IMR-90 (cell line): ENCODE data around the gene PDZD7. TPM values are rescaled to one million over a fixed set of nuclear protein-coding genes. Genes with fewer than 3 reads are reported as not detected.

ENCODE experiments used
- ATAC-seq: fragments of 200-7000 bp; cut with Tn5 transposase; 2 replicates; pipeline ENCODE4 v1.9.1; 2020; ENCODE audit warnings: low read depth, mild to moderate bottlenecking, moderate library complexity
- BruUV-seq: library from RNA; stranded (reverse); fragments of 400-500 nt; replicated peaks from 2 replicates; lab custom pipeline; 2021; lab: Mats Ljungman, UMichigan
- CTCF ChIA-PET: fragments of 300-600 bp; formaldehyde crosslinking; extraction: SDS; loops from one replicate; lab custom pipeline; 2021; ENCODE audit warnings: antibody characterized with exemption; lab: Yijun Ruan, JAX
- POLR2A ChIA-PET: fragments of 300-600 bp; sonication (Branson Sonifier 250); formaldehyde crosslinking; loops from one replicate; lab custom pipeline; 2022; ENCODE audit warnings: antibody characterized with exemption; ENCODE audit not compliant: unreplicated experiment; lab: Charles Lee
- DNase-seq: peaks from one replicate; pipeline ENCODE4 v3.0.0; 2013
- H2AFZ ChIP-seq: replicated peaks from 2 replicates; pipeline ENCODE3; 2013; ENCODE audit warnings: low read length, mild to moderate bottlenecking; ENCODE audit not compliant: poor library complexity
- H2AK5ac ChIP-seq: 2 replicates; pipeline ENCODE4 v1.6.1; 2013; ENCODE audit warnings: low read depth, low read length, inconsistent platforms
- H2AK9ac ChIP-seq: replicated peaks from 2 replicates; pipeline ENCODE3; 2013; ENCODE audit warnings: mild to moderate bottlenecking, low read depth, low read length, moderate library complexity; ENCODE audit not compliant: poor library complexity
- H2BK120ac ChIP-seq: 2 replicates; pipeline ENCODE4 v1.6.1; 2013; ENCODE audit warnings: low read depth, low read length, inconsistent platforms
- H2BK15ac ChIP-seq: 3 replicates; pipeline ENCODE4 v1.6.1; 2013; ENCODE audit warnings: low read depth, low read length, inconsistent platforms
- H2BK20ac ChIP-seq: 2 replicates; pipeline ENCODE4 v1.6.1; 2013; ENCODE audit warnings: low read depth, mild to moderate bottlenecking, inconsistent platforms, low read length, moderate library complexity
- H2BK5ac ChIP-seq: 2 replicates; pipeline ENCODE4 v1.6.1; 2013; ENCODE audit warnings: mild to moderate bottlenecking, low read depth, low read length, inconsistent platforms; ENCODE audit not compliant: poor library complexity, severe bottlenecking
- H3K14ac ChIP-seq: replicated peaks from 2 replicates; pipeline ENCODE4 v1.6.1; 2013; ENCODE audit warnings: low read depth, low read length, inconsistent platforms
- H3K18ac ChIP-seq: 2 replicates; pipeline ENCODE4 v1.6.1; 2013; ENCODE audit warnings: low read depth, low read length, control low read depth
- H3K23ac ChIP-seq: 2 replicates; pipeline ENCODE4 v1.6.1; 2013; ENCODE audit warnings: low read depth, low read length, inconsistent platforms
- H3K27ac ChIP-seq: 2 replicates; pipeline ENCODE4 v1.5.1; 2013; ENCODE audit warnings: mild to moderate bottlenecking, control low read depth, low read length; ENCODE audit not compliant: insufficient read depth
- H3K27me3 ChIP-seq: 2 replicates; pipeline ENCODE4 v1.6.1; 2013; ENCODE audit warnings: low read length; ENCODE audit not compliant: control insufficient read depth, insufficient read depth
- H3K36me3 ChIP-seq: 2 replicates; pipeline ENCODE4 v1.6.1; 2013; ENCODE audit warnings: low read length, mixed read lengths; ENCODE audit not compliant: control insufficient read depth, insufficient read depth
- H3K4ac ChIP-seq: 2 replicates; pipeline ENCODE4 v1.6.1; 2013; ENCODE audit warnings: low read depth, low read length, inconsistent platforms
- H3K4me1 ChIP-seq: 2 replicates; pipeline ENCODE4 v1.6.1; 2013; ENCODE audit warnings: low read length, mixed read lengths; ENCODE audit not compliant: control insufficient read depth, insufficient read depth
- H3K4me2 ChIP-seq: 2 replicates; pipeline ENCODE4 v1.6.1; 2013; ENCODE audit warnings: low read depth, mild to moderate bottlenecking, control low read depth, low read length, moderate library complexity
- H3K4me3 ChIP-seq: 2 replicates; pipeline ENCODE4 v1.5.1; 2013; ENCODE audit warnings: low read depth, mild to moderate bottlenecking, control low read depth, low read length, moderate library complexity; ENCODE audit not compliant: insufficient read depth
- H3K56ac ChIP-seq: 2 replicates; pipeline ENCODE4 v1.6.1; 2013; ENCODE audit warnings: low read length, inconsistent platforms; ENCODE audit not compliant: insufficient read depth; ENCODE audit errors: extremely low read depth
- H3K79me1 ChIP-seq, 2 experiments: 2 replicates each; pipeline ENCODE4 v1.6.1; 2013; ENCODE audit warnings: low read length in 2 of 2, inconsistent platforms in 1 of 2, low read depth in 1 of 2
- H3K9ac ChIP-seq: 2 replicates; pipeline ENCODE4 v1.6.1; 2013; ENCODE audit warnings: low read depth, low read length, control low read depth
- H3K9me1 ChIP-seq: 2 replicates; pipeline ENCODE4 v1.6.1; 2013; ENCODE audit warnings: low read length, inconsistent platforms; ENCODE audit not compliant: insufficient read depth
- H3K9me3 ChIP-seq: 2 replicates; pipeline ENCODE4 v1.6.1; 2013; ENCODE audit warnings: low read length; ENCODE audit not compliant: control insufficient read depth, insufficient read depth
- H4K20me1 ChIP-seq: 2 replicates; pipeline ENCODE4 v1.6.1; 2013; ENCODE audit warnings: low read length, inconsistent platforms; ENCODE audit not compliant: insufficient read depth
- H4K5ac ChIP-seq: 2 replicates; pipeline ENCODE4 v1.6.1; 2013; ENCODE audit warnings: mild to moderate bottlenecking, low read depth, low read length, control low read depth
- H4K8ac ChIP-seq, 2 experiments: 2 replicates each; pipeline ENCODE4 v1.6.1; 2013; ENCODE audit warnings: low read depth in 2 of 2, low read length in 2 of 2, control low read depth in 1 of 2, inconsistent platforms in 1 of 2
- H4K91ac ChIP-seq: 2 replicates; pipeline ENCODE4 v1.6.1; 2013; ENCODE audit warnings: low read depth, low read length, inconsistent platforms; ENCODE audit not compliant: insufficient read depth
- BHLHE40 ChIP-seq: fragments of 150-350 bp; IDR thresholded peaks from 2 replicates; pipeline ENCODE4 v1.6.1; 2016; ENCODE audit warnings: mild to moderate bottlenecking, low read depth, low read length
- CHD1 ChIP-seq: IDR thresholded peaks from 2 replicates; pipeline ENCODE4 v1.6.1; 2012; ENCODE audit warnings: low read depth, low read length, improper control_type of control experiment
- FOS ChIP-seq: fragments of 150-350 bp; IDR thresholded peaks from 2 replicates; pipeline ENCODE4 v1.6.1; 2016; ENCODE audit warnings: low read depth, low read length
- MAZ ChIP-seq: IDR thresholded peaks from 2 replicates; pipeline ENCODE4 v1.6.1; 2012; ENCODE audit warnings: low read depth, mild to moderate bottlenecking, low read length, improper control_type of control experiment, moderate library complexity, borderline replicate concordance
- WGBS, 2 experiments: methylation state at CpG; one replicate each; pipeline versions ENCODE4 v1.1.5 to v1.1.7; 2013; ENCODE audit warnings: missing lambda C conversion rate in 2 of 2; ENCODE audit not compliant: insufficient read length in 1 of 2; ENCODE audit errors: extremely low coverage in 2 of 2; 5-methylcytosine and 5-hydroxymethylcytosine counted together
- dilution Hi-C: fragments of 300-500 bp; cut with HindIII; formaldehyde crosslinking; loops from one replicate; pipeline ENCODE4 v1.14.3; 2018; ENCODE audit warnings: low sequenced_read_pairs; ENCODE audit not compliant: unreplicated experiment
- in situ Hi-C: fragments of 300-500 bp; cut with MboI; formaldehyde crosslinking; loops from 3 replicates; pipeline ENCODE4 v1.14.3; 2019; ENCODE audit warnings: low sequenced_read_pairs, inconsistent platforms, mixed read lengths
- intact Hi-C: fragments of 100-400 bp; cut with micrococcal nuclease; formaldehyde crosslinking; loops from 2 replicates; pipeline ENCODE4 v1.10.0; 2022
- polyA plus RNA-seq, 3 experiments: library from polyadenylated mRNA; depleted of rRNA; stranded (reverse); fragments of >200 nt; gene quantifications; 2 replicates each; pipeline ENCODE4 v1.2.3, GENCODE V29; 2012; ENCODE audit warnings: low replicate concordance in 1 of 3
- total RNA-seq: library from RNA; depleted of rRNA; stranded (reverse); fragments of >200 nt; gene quantifications from 2 replicates; pipeline ENCODE4 v1.2.3, GENCODE V29; 2012
- TF ChIP-seq, protein P1 (sequence below): fragments of 150-350 bp; IDR thresholded peaks from 2 replicates; pipeline ENCODE4 v1.6.1; 2017; ENCODE audit warnings: mild to moderate bottlenecking, antibody characterized with exemption, low read length, low read depth

PDZD7 gene
- total and polyA plus RNA-seq, 2 of the 4 experiments (the other 2 are of a cell fraction), result 0.90 to 1.5 TPM

DNA sequence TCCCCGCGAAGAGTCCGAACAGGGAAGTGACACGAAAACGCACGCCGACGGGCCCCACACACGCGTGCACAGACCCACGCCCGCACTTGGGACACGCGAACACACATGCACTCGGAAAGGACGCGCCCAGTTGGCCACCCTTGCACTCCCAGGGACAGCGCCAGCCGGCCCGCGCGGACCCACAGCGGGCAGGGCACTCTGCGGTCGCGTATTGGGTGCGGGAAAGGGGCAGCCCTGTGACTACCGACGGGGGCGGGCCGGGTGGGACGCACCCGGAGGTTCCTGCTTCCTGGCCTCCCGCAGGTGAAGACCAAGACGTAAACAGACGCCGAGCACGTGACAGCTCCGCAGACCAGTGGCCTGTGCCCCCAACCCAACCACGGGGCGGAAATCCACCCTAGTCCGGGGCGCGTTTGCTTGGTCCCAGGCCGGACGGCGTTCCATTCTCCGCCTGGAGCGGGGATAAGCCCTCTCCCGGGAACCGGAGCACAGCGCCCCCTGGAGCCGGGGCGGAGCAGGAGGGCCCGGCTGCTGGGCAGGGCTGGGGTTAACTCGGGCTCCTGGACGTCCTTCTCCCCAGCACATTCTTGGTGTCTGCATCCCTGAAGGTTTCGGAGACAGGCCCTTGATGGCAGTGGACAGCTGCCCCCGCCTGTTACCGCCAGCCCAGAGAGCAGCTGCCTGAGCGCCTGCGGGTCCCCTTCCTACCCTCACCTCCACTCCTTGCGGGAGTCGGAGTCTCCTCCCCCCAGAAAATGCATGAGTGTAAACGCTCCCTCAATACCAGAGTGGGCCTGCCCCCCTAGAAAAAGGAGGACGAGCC is 33.4 kb downstream of the PDZD7 start (continued):
- TF ChIP-seq MAZ (peak; percentile 48; the same call in 1 of the 2 replicates), BHLHE40 (no peak), FOS (no peak)

DNA sequence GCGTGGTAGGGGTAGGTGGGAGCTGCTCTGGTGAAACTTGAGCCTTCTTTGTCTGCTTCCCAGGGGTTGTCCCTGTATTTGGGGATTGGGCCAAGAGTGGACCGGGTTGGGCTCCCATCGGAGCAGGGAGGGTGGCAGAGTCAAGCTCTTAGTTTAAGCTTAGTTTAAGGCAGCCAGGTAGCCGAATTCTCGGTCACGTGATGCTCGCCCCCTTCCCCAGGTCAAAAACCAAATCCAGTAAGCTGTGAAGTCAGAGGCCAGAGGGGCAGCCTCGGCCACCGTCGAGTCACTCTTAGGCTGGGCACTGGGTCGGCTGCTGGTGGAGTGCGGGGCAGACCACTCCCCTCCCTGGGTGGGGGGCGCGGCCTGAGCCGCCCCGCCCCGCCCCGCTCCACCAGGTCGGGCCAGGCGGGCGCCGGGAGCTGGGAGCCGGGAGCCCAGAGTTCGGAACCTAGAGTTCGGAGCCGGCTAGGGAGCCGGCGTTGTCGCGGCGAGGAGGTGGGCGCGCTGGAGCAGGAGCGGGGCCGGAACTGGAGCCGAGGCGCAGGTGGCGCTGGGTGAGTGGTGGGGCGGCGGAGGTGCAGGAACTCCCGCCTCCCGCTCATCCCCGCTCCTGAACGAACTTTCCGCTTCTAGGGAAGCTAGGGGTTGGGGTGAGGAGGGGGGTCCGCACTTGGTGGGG is 34.1 kb downstream of the PDZD7 start:
- peak overlapping the region; percentile 95 for H3K27ac ChIP-seq
- BruUV-seq, result no TSS peak
- H2BK15ac ChIP-seq, result no peak overlapping the region
- H3K14ac ChIP-seq, result 0 out of 2 replicates have a peak overlapping the region, but pooled peaks have one; percentile 30
- ChIA-PET CTCF (interaction anchor here (4.4 kb wide), 1 partner anchor 20 kb away, joined by 48 read pairs; no protein-coding TSS in a partner anchor), POLR2A (no interaction called here)
- H2BK20ac ChIP-seq, result no peak overlapping the region
- H4K20me1 ChIP-seq, result peaks cover 16% of the 10 kb centered on the region
- H4K8ac ChIP-seq, result peak overlapping the region; percentile 79 to 80; a peak in 2 of 4 replicates
- peak overlapping the region; percentile 77 for H3K4ac ChIP-seq
- intact Hi-C loops, result no loop called here
- H3K4me1 ChIP-seq, result peaks cover 18% of the 10 kb centered on the region
- peak overlapping the region; percentile 99 for H2BK120ac ChIP-seq
- peak overlapping the region; percentile 44; the same call in 1 of the 2 replicates for H3K23ac ChIP-seq
- dilution Hi-C loops, result no loop called here
- H4K91ac ChIP-seq, result 0 out of 2 replicates have a peak overlapping the region, but pooled peaks have one; percentile 53
- peak overlapping the region; percentile 68 for H2AK5ac ChIP-seq
- peak overlapping the region; percentile 35; the same call in 1 of the 2 replicates for H4K5ac ChIP-seq
- DNase-seq (no peak), ATAC-seq (no peak)
- no peak overlapping the region; the same call in 1 of the 2 replicates for H3K18ac ChIP-seq
- peak overlapping the region; percentile 92 for H2AFZ ChIP-seq
- peaks cover 4% of the 10 kb centered on the region; the same call in 1 of the 2 replicates for H3K9me1 ChIP-seq
- H3K56ac ChIP-seq, result no peak overlapping the region
- peak overlapping the region; percentile 86 for H3K4me2 ChIP-seq
- peaks cover 4% of the 10 kb centered on the region for H3K36me3 ChIP-seq
- peak overlapping the region; percentile 100 for H2AK9ac ChIP-seq
- peak overlapping the region; percentile 52 for H3K4me3 ChIP-seq
- no peaks in the 10 kb centered on the region for H3K27me3 ChIP-seq
- H3K9ac ChIP-seq, result peak overlapping the region; percentile 63
- H2BK5ac ChIP-seq, result no peak overlapping the region
- H3K9me3 ChIP-seq, result no peaks in the 10 kb centered on the region
- in situ Hi-C loops, result no loop called here
- 6% methylated on average over 20 of the region's 46 CpGs; no CpG with 5 or more reads in 1 of the 2 experiments for WGBS, 2 experiments
- no peak for TF ChIP-seq CHD1
- TF ChIP-seq, protein P1, sequence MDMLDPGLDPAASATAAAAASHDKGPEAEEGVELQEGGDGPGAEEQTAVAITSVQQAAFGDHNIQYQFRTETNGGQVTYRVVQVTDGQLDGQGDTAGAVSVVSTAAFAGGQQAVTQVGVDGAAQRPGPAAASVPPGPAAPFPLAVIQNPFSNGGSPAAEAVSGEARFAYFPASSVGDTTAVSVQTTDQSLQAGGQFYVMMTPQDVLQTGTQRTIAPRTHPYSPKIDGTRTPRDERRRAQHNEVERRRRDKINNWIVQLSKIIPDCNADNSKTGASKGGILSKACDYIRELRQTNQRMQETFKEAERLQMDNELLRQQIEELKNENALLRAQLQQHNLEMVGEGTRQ, result 0 out of 2 replicates have a peak, but pooled peaks have one; percentile 36
- peaks cover 4 to 27% of the 10 kb centered on the region in 2 experiments; a peak in 3 of 4 replicates for H3K79me1 ChIP-seq
